CD4-positive, alpha-beta T cell treated with Interferon gamma for 1 hour (primary cell): ENCODE data around the gene RFESD.
"Not testable (repeated sequence)": the region's sequence is repeated elsewhere in the genome, so short reads cannot be mapped to it uniquely, and the experiment has no call there.

Experiments
- DNase-seq: peaks from one replicate; pipeline ENCODE4 v3.0.0-alpha.2; 2020

Gene RFESD

DNA sequence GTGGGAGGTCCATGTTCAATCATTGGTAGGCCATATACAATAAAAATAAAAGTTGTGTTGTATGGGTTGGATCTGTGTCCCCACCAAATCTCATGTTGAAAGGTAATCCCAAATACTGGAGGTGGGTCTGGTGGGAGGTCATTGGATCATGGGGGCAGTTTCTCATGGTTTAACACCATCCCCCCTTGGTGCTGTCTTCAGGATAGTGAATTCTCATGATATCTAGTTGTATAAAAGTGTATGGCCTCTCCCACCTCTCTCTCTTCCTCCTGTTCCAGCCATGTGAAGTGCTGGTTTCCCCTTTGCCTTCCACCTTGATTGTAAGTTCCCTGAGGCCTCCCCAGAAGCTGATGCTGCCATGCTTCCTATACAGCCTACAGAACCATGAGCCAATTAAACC is 21.1 kb downstream of the RFESD start:
- no peak for DNase-seq

DNA sequence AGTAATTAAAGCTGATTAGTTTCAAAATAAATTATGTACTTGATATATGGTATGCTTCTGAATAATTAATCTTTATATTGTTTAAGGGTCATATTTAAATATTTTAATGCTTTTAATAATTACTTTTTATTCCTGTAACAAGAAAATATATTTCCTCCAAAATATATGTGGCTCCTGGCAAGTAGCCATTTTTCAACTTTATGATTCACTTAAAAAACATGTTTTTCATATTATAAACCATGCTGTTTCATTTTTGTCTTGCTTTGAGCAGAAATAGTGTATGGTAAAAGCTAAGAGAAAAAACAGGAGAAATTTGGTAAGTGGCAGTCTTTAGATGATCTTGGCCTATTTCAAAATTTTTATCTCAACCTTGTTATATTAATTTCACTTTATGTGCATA is 21.6 kb downstream of the RFESD start:
- no peak for DNase-seq

GRCh38 chr5:95668728-95669127 is 22.2 kb downstream of the RFESD start:
- DNase-seq, result no peak

GRCh38 chr5:95669540-95669939 is 23.0 kb downstream of the RFESD start:
- DNase-seq, result no peak

DNA sequence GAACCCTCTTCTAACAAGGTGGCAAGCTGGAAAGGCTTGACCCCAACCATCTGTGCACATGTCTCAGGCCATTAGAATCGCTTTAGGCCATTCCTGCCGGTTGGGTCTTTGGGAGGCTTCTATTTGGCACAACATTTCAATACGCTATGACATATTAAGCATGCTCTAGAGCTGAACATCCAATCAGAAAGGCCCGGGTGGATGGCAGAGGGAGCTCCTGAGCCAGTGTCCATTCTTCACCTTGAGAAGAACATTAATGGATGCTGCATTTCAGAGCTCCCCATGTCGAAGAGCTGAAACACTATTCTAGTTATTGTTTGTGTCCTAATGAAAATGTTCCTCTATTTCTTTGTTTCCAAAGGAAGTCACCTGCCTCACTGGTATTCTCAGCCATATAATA is 23.4 kb downstream of the RFESD start:
- DNase-seq, result no peak

DNA sequence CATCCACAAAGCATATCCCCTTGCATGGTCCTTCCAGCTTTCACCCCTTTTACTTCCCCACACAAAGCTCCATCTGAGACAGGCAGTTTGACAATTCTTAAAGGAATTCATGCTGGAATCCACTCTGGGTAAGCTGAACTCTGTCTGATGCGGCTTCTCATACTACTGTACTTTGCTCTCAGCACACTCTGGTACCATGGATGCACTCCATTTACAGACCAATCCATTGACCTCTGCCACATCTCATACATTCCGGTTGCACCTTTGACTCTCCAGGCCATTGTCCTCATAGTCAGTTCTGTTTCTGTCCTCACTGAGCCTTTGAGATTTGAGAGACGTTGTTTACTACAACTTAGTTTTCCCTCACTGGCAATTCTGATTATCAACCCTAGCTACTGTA is 24.0 kb downstream of the RFESD start:
- no peak for DNase-seq

- DNase-seq, result no peak
Observed at GRCh38 chr5:95671826-95672225, 25.2 kb downstream of the RFESD start.

DNA sequence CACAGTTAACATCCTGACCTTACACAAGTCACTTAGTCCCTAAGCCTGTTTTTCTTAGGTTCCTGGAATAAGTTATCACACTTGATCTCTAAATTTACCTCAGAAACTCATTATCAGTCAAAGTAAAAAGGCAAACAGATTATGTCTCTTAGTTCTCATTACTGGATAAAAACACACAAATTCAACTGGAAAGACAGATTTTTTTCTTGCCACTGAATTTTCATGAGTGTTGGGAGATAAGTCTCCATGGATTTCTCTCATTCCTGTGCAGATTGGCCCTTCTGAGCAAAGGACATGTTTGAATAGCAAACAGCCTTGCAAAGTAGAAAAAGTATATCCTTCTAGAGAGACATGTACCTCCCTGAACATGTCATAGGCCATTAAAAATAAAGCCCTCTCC is 26.1 kb downstream of the RFESD start:
- no peak for DNase-seq

DNA sequence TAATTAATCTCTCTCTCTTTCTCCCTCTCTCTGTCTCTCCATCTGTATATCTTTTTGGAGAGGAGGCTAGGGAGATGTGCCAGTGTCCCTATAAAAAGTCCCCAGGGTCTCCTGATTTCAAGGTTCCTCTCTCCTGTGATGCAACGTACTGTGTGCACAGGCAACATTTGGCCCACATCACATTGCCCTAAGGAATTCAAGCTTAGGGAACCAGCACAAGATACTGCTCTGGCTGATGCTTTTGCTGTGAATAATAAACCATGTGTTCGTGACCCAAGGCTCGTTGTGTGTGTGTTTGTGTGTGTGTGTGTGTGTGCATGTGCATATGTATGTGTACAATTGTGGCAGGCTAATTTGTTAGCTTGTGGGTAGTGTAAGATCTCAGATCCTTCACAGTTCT is 26.5 kb downstream of the RFESD start:
- DNase-seq, result no peak

DNA sequence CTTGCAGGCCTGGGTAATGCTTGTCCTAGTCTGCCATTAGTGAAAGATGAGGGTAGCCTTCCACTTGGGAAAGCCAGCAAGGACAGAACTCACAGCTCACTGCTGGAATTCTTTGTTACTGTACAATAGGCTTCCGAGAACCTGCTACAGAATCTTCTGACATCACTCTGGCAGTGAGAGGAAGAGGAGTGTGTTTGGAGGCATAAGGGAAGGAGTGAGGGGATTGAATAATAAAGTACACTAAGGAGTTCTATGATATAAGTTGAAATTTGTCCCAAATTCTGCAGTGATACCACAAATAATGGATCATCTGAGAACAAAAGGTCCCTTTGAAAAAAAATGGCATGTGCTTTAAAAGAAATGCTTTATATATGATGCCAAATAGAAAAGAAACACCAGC is 36.3 kb downstream of the RFESD start, which contains the start of gene SPATA9:
SPATA9 (minus strand) TSS at position 101 of the 400 bp plus-strand sequence. CDS start 137 bp downstream, outside the sequence.
- DNase-seq, result no peak

- DNase-seq, result no peak
Observed at GRCh38 chr5:95684361-95684760, 37.8 kb downstream of the RFESD start.

DNA sequence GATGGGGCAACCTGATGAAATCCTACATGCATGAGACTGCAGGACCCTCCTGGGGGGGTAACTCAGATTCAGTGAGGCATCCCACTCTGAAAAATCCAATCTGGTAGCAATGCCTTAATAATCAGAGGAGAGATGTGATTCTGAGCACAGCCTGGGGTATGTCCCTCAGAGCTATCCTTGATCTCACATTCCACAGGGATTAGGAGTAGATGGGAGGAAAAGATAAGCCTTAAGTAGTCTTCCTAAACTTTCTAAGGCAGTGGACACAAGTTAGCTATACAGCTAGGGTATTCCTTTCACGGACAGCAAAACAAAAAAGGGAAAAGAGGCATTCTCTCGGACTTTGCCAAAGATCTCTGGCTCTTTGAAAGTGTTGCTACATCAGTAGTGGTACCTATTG is 40.1 kb downstream of the RFESD start:
- no peak for DNase-seq

DNA sequence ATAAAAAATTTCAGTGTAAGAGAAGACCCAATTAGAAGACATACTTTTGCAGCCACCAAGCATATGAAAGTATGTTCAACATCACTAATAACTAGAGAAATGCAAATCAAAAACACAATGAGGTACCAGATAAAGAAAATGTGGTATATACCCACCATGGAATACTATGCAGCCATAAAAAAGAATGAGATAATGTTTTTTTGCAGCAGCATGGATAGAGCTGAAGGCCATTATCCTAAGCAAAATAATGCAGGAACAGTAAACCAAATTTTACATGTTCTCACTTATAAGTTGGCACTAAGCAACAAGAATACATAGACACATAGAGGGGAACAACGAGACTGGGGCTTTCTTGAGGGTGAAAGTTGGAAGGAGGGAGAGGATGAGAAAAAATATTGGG is 43.1 kb downstream of the RFESD start:
- DNase-seq, result no peak

GRCh38 chr5:95690333-95690732 is 43.8 kb downstream of the RFESD start:
- no peak for DNase-seq

GRCh38 chr5:95697781-95698681 is 51.5 kb downstream of the RFESD start:
- no peak for DNase-seq

- no peak for DNase-seq
Observed at GRCh38 chr5:95699337-95699736, 52.8 kb downstream of the RFESD start.

DNA sequence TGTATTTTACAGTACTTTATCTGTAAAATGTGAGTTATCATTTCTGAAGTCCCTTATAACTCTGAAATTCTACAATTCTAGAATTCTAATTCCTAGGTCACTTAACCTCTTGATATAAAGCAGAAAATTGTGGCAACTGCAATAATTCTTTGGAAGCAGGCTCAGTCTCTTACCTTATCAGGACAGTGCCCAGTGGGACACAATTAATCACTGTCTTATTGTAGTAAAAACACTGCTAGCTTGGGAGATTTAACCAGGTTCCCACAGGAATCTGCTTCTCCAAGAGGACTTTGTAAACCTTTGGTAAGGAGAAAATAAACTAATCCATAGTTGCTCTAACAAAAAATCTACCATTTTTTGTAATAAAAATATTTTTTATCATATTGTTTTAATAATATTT is 54.5 kb downstream of the RFESD start:
- DNase-seq, result no peak

DNA sequence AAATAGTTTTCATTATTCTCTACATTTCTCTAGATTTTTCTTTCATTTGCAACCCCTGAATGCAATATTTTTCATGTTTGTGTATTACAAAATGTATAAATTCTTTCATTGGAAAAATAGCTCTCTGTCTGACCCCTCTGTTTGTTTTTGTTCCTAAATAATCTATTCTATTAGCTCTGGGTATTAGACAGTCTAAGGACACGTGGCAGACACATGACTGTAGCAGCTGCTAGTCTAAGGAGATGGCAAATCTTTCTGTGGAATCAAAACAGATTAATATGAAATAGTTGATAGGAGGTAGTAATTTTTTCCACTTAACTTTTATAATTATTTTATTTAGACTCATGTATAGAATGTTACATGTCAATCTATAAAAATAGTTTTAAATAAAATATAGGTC is 57.6 kb downstream of the RFESD start:
- DNase-seq, result no peak

DNA sequence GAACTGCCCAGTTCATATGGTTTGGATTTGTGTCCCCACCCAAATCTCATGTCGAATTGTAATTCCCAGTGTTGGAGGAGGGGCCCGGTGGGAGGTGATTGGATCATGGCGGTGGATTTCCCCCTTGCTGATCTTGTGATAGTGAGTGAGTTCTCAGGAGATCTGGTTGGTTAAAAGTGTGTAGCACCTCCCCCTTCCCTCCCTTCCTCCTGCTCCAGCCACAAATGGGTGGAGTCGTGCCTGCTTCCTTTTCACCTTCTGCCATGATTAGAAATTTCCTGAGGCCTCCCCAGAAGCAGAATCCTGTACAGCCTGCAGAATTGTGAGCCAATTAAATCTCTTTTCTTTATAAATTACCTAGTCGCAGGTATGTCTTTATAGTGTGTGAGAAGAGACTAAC is 59.6 kb downstream of the RFESD start:
- not testable (repeated sequence) for DNase-seq

DNA sequence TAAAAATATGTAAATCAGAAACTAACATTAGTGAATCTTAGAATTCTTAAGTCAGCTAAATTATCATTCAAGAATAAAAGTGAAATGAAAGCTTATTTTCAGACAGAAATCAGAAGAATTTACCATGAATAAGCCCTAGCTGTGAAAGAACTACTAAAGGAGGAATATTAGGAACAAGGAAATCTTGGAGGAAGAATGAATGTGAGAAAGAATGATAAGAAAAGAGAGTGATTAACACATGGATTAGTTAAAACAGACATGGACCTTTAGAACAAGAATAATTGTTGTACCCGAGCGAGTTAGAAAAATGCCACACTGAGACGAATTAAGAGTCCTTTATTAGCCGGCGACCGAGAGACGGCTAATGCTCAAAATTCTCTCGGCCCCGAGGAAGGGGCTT is 60.5 kb downstream of the RFESD start:
- DNase-seq, result no peak
